K562 (cell line): ENCODE results near the gene MYADML2. TPM values are rescaled to one million over a fixed set of nuclear protein-coding genes. Genes with fewer than 3 reads are reported as not detected.
A peak's percentile ranks its signal among the peaks of the same experiment; 100 is the strongest.

Source experiments
- CHD4 ChIP-seq: fragments of 200-600 bp; sonication (generic); IDR thresholded peaks from 3 replicates; pipeline ENCODE4 v1.6.1; 2012; ENCODE audit warnings: low read depth, mild to moderate bottlenecking, mixed read lengths, low read length, inconsistent platforms; ENCODE audit not compliant: insufficient read depth, insufficient replicate concordance, poor library complexity, severe bottlenecking
- FOXK2 ChIP-seq, 2 experiments: fragments of 450-650 bp; IDR thresholded peaks in 1 of 2; conservative IDR thresholded peaks in 1 of 2; 2 replicates each; pipeline ENCODE4 v1.6.1; 2016; ENCODE audit warnings: low read depth in 2 of 2, mild to moderate bottlenecking in 1 of 2
- GATAD2A ChIP-seq: fragments of 450-650 bp; IDR thresholded peaks from 2 replicates; pipeline ENCODE4 v1.6.1; 2017
- HDAC2 ChIP-seq: fragments of 450-650 bp; IDR thresholded peaks from 2 replicates; pipeline ENCODE4 v1.6.1; 2016; ENCODE audit warnings: mild to moderate bottlenecking
- HDAC3 ChIP-seq: fragments of 450-650 bp; IDR thresholded peaks from 2 replicates; pipeline ENCODE4 v1.6.1; 2018; ENCODE audit warnings: borderline replicate concordance, mild to moderate bottlenecking, moderate library complexity; ENCODE audit not compliant: partially characterized antibody
- KLF6 ChIP-seq: fragments of 250-450 bp; sonication (Bioruptor Pico); IDR thresholded peaks from 2 replicates; pipeline ENCODE4 v1.4.0; 2020; ENCODE audit warnings: mild to moderate bottlenecking, moderate library complexity, borderline replicate concordance
- MAFF ChIP-seq: IDR thresholded peaks from 2 replicates; pipeline ENCODE4 v1.6.1; 2012; ENCODE audit warnings: low read length, improper control_type of control experiment
- MAFK ChIP-seq: IDR thresholded peaks from 2 replicates; pipeline ENCODE4 v1.6.1; 2011; ENCODE audit warnings: low read length, improper control_type of control experiment
- MTA2 ChIP-seq: fragments of 450-650 bp; IDR thresholded peaks from 2 replicates; pipeline ENCODE4 v1.6.1; 2016; ENCODE audit warnings: low read depth
- PHB ChIP-seq: fragments of 250-450 bp; sonication (Bioruptor Pico); IDR thresholded peaks from 2 replicates; pipeline ENCODE4 v1.5.0; 2021
- PTRF ChIP-seq: fragments of 450-650 bp; IDR thresholded peaks from 2 replicates; pipeline ENCODE4 v1.6.1; 2016; ENCODE audit warnings: mild to moderate bottlenecking, missing genetic modification characterization, missing compliant biosample characterization
- RFX7 ChIP-seq: fragments of 250-450 bp; sonication (Bioruptor Pico); IDR thresholded peaks from 2 replicates; pipeline ENCODE4 v1.5.1; 2021; ENCODE audit warnings: mild to moderate bottlenecking
- SUPT5H ChIP-seq: fragments of 450-650 bp; IDR thresholded peaks from 2 replicates; pipeline ENCODE4 v1.6.1; 2016
- ZNF174 ChIP-seq: fragments of 250-450 bp; sonication (Bioruptor Pico); IDR thresholded peaks from 2 replicates; pipeline ENCODE4 v1.4.0; 2020; ENCODE audit warnings: mild to moderate bottlenecking
- ZNF561 ChIP-seq: fragments of 450-650 bp; formaldehyde crosslinking; conservative IDR thresholded peaks from 2 replicates; pipeline ENCODE4 v1.4.0; 2020; ENCODE audit warnings: mild to moderate bottlenecking, moderate library complexity
- polyA plus RNA-seq, 8 experiments: library from polyadenylated mRNA; depleted of rRNA in 4 of 8; stranded (reverse) in 5 of 8; unstranded in 3 of 8; fragments of >200 nt; fragmentation: Nextera tagmentation in 2 of 8; fragmentation: Illumina TruSeq in 1 of 8; extraction: Ambion mirVana in 2 of 8; extraction: Trizol in 1 of 8; gene quantifications; 2 replicates each; pipeline versions ENCODE4 v1.2.1 to v1.2.3, GENCODE V29; 2011 to 2014; ENCODE audit warnings: inconsistent platforms in 1 of 8, missing spikeins in 1 of 8
- total RNA-seq, 7 experiments: library from RNA; depleted of rRNA in 6 of 7; stranded (reverse); fragments of >200 nt in 6 of 7; fragmentation: Illumina TruSeq in 2 of 7; extraction: Trizol in 2 of 7; gene quantifications; 2 replicates each; pipeline versions ENCODE4 v1.2.1 to v1.2.3, GENCODE V29; 2011 to 2021; ENCODE audit warnings: low replicate concordance in 1 of 7
- TF ChIP-seq, protein P1 (sequence below): fragments of 450-650 bp; IDR thresholded peaks from 2 replicates; pipeline ENCODE4 v1.7.0; 2016; ENCODE audit warnings: borderline replicate concordance
- TF ChIP-seq, protein P2 (sequence below), 2 experiments: fragments of 450-650 bp; formaldehyde crosslinking in 1 of 2; IDR thresholded peaks; 2 replicates each; pipeline versions ENCODE4 v1.4.0 to v1.6.1; 2014 to 2020; ENCODE audit warnings: mild to moderate bottlenecking in 2 of 2, borderline replicate concordance in 1 of 2, low read depth in 1 of 2
- TF ChIP-seq, protein P3 (sequence below): fragments of 250-450 bp; sonication (Bioruptor Pico); IDR thresholded peaks from 2 replicates; pipeline ENCODE4 v1.5.0; 2020; ENCODE audit warnings: mild to moderate bottlenecking

Gene MYADML2
- total and polyA plus RNA-seq, 9 of the 15 experiments (the other 6 are each of a cell fraction or from before 2014, with no cell fraction given), result not detected

DNA sequence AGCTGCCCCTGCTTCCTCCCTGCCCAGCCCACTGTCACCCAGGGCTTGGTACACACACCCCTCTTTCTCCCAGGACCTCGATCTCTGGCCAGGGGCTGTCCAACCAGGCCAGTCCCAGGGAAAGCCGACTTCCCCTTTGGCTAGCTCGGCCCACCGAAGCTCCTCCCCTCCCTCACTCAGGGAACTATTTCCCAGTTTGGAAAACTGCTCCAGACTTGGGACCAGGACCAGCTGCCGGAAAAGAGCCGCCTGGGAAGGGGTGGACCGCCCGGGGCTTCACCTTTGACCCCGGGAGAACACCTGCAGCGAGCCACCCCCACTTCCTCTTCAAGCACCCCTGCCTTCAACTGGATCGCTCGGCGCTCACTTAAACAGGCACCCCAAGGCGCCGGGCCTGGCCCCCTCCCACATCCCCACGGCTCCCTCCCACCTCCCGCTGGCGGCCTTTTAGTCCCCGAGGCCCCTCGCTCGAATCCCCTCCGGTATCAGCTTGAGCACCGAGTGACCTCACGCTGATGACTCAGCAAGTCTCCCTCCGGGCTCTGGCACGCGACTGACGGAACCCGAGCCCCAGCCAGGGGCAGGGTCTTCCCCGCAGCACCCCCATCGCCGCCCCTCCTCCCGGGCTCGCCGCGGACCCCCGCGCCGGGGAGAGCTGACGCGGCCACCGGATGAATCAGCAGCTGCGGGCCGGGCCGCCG lies 20.4 kb downstream of the MYADML2 start (continued):
- TF ChIP-seq, protein P1, sequence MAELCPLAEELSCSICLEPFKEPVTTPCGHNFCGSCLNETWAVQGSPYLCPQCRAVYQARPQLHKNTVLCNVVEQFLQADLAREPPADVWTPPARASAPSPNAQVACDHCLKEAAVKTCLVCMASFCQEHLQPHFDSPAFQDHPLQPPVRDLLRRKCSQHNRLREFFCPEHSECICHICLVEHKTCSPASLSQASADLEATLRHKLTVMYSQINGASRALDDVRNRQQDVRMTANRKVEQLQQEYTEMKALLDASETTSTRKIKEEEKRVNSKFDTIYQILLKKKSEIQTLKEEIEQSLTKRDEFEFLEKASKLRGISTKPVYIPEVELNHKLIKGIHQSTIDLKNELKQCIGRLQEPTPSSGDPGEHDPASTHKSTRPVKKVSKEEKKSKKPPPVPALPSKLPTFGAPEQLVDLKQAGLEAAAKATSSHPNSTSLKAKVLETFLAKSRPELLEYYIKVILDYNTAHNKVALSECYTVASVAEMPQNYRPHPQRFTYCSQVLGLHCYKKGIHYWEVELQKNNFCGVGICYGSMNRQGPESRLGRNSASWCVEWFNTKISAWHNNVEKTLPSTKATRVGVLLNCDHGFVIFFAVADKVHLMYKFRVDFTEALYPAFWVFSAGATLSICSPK, result no peak
- TF ChIP-seq, protein P2, sequence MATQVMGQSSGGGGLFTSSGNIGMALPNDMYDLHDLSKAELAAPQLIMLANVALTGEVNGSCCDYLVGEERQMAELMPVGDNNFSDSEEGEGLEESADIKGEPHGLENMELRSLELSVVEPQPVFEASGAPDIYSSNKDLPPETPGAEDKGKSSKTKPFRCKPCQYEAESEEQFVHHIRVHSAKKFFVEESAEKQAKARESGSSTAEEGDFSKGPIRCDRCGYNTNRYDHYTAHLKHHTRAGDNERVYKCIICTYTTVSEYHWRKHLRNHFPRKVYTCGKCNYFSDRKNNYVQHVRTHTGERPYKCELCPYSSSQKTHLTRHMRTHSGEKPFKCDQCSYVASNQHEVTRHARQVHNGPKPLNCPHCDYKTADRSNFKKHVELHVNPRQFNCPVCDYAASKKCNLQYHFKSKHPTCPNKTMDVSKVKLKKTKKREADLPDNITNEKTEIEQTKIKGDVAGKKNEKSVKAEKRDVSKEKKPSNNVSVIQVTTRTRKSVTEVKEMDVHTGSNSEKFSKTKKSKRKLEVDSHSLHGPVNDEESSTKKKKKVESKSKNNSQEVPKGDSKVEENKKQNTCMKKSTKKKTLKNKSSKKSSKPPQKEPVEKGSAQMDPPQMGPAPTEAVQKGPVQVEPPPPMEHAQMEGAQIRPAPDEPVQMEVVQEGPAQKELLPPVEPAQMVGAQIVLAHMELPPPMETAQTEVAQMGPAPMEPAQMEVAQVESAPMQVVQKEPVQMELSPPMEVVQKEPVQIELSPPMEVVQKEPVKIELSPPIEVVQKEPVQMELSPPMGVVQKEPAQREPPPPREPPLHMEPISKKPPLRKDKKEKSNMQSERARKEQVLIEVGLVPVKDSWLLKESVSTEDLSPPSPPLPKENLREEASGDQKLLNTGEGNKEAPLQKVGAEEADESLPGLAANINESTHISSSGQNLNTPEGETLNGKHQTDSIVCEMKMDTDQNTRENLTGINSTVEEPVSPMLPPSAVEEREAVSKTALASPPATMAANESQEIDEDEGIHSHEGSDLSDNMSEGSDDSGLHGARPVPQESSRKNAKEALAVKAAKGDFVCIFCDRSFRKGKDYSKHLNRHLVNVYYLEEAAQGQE (IDR thresholded peaks at IDR 0.05; ENCODE audit: borderline replicate concordance), result 0 out of 2 replicates have a peak, but pooled peaks have one; percentile 6
- TF ChIP-seq, protein P2 (CRISPR knock-in tag; IDR thresholded peaks at IDR 0.05; ENCODE audit: low read depth), result no peak
- TF ChIP-seq FOXK2 (conservative IDR thresholded peaks at IDR 0.05 in 1 of 2, IDR thresholded peaks at IDR 0.05 in 1 of 2; ENCODE audit: low read depth in 2 of 2), result no peak
- TF ChIP-seq MTA2, result no peak
- TF ChIP-seq GATAD2A, result 0 out of 2 replicates have a peak, but pooled peaks have one; percentile 50
- TF ChIP-seq, protein P3, sequence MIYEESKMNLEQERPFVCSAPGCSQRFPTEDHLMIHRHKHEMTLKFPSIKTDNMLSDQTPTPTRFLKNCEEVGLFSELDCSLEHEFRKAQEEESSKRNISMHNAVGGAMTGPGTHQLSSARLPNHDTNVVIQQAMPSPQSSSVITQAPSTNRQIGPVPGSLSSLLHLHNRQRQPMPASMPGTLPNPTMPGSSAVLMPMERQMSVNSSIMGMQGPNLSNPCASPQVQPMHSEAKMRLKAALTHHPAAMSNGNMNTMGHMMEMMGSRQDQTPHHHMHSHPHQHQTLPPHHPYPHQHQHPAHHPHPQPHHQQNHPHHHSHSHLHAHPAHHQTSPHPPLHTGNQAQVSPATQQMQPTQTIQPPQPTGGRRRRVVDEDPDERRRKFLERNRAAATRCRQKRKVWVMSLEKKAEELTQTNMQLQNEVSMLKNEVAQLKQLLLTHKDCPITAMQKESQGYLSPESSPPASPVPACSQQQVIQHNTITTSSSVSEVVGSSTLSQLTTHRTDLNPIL (CRISPR knock-in tag), result no peak
- TF ChIP-seq ZNF561 (CRISPR knock-in tag), result no peak
- peak; percentile 66 for TF ChIP-seq HDAC2
- no peak for TF ChIP-seq RFX7 (CRISPR knock-in tag)
- TF ChIP-seq ZNF174, result no peak
- TF ChIP-seq MAFK, result peak; percentile 92
- TF ChIP-seq PHB (CRISPR knock-in tag), result no peak
- no peak for TF ChIP-seq HDAC3
- TF ChIP-seq MAFF, result peak; percentile 87
- no peak for TF ChIP-seq PTRF (tag)
- TF ChIP-seq SUPT5H, result no peak
- peak; percentile 84 for TF ChIP-seq CHD4
- no peak for TF ChIP-seq KLF6 (CRISPR knock-in tag)
